Testis (tissue), 3 donors: ENCODE results near the gene BMP6. TPM values are rescaled to one million over a fixed set of nuclear protein-coding genes. Genes with fewer than 3 reads are reported as not detected.

Experiments used
- DNase-seq: peaks from one replicate; pipeline ENCODE4 v3.0.0-alpha.2; 2019
- H3K27ac ChIP-seq, 2 donors: fragments of 200-600 bp; sonication (generic); one replicate each; pipeline ENCODE4 v1.5.1; 2019
- H3K27me3 ChIP-seq: fragments of 200-600 bp; sonication (generic); one replicate; pipeline ENCODE4 v1.5.1; 2019
- H3K36me3 ChIP-seq: fragments of 200-600 bp; sonication (generic); one replicate; pipeline ENCODE4 v1.5.1; 2017; ENCODE audit warnings: low read depth; ENCODE audit errors: missing control alignments
- H3K4me1 ChIP-seq: fragments of 200-600 bp; sonication (generic); one replicate; pipeline ENCODE4 v1.5.1; 2019
- H3K4me3 ChIP-seq, 2 donors: fragments of 200-600 bp; sonication (generic); one replicate each; pipeline ENCODE4 v1.5.1; 2017 to 2019
- H3K9me3 ChIP-seq: fragments of 200-600 bp; sonication (generic); one replicate; pipeline ENCODE4 v1.5.1; 2017
- POLR2A ChIP-seq: fragments of 450-650 bp; IDR thresholded peaks from one replicate; pipeline ENCODE4 v1.6.1; 2017; ENCODE audit warnings: antibody characterized with exemption, mild to moderate bottlenecking, moderate library complexity
- WGBS, 2 donors: methylation state at CpG; one replicate each; pipeline ENCODE4 v1.1.5; 2018; 5-methylcytosine and 5-hydroxymethylcytosine counted together
- intact Hi-C: fragments of 100-400 bp; cut with DNase I; formaldehyde crosslinking; loops from one replicate; pipeline ENCODE4 v1.15.1; 2023; ENCODE audit warnings: low total_unique reads
- polyA plus RNA-seq: library from polyadenylated mRNA; stranded (reverse); fragments of 350-450 nt; fragmentation: Illumina TruSeq; extraction: RNeasy Lipid Tissue Mini Kit (QIAGEN cat#74804); gene quantifications from one replicate; pipeline ENCODE4 v1.2.3, GENCODE V29; 2014; ENCODE audit warnings: low read depth, low replicate concordance; ENCODE audit not compliant: insufficient read depth
- total RNA-seq, 2 donors: library from RNA; depleted of rRNA; stranded (reverse); fragments of >200 nt; gene quantifications; one replicate each; pipeline ENCODE4 v1.2.3, GENCODE V29; 2016
- TF ChIP-seq, protein P1 (sequence below), 3 experiments: fragments of 450-650 bp in 2 of 3; fragments of 200-600 bp in 1 of 3; sonication (generic) in 1 of 3; IDR thresholded peaks; one replicate each; pipeline ENCODE4 v1.5.1; 2016 to 2019; ENCODE audit warnings: antibody characterized with exemption in 3 of 3, mild to moderate bottlenecking in 2 of 3, moderate library complexity in 1 of 3

BMP6 gene
- total and polyA plus RNA-seq, 3 donors from 2014 or later: 6.2 to 13.6 (median 11.4) TPM

DNA sequence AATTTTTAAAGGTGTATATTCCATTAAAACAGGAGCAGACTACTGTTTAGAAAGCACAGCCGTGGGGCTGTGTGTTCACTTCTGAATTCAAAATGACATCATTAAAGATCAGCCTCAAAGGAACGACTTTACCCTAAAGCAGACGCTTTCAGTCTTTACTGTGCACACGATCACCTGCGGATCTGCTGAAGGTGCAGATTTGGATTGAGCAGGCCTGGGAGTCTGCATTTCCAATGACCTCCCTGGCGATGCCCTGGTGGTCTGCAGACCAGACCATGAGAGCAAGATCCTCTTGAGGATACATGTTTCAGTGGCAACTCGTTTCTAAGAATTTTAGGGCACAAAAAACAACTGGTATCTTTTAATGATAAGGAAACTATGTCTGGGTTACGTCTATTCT is 157.5 kb downstream of the BMP6 start:
- Histone ChIP-seq H3K27me3 (no peaks in the 10 kb centered on the region), H3K36me3 (no peaks in the 10 kb centered on the region), H3K4me1 (no peaks in the 10 kb centered on the region), H3K27ac (no peak overlapping the region), H3K9me3 (no peaks in the 10 kb centered on the region), H3K4me3 (no peak overlapping the region)
- no peak for DNase-seq
- intact Hi-C loops: no loop called here
- no peak for TF ChIP-seq POLR2A
- TF ChIP-seq, protein P1, sequence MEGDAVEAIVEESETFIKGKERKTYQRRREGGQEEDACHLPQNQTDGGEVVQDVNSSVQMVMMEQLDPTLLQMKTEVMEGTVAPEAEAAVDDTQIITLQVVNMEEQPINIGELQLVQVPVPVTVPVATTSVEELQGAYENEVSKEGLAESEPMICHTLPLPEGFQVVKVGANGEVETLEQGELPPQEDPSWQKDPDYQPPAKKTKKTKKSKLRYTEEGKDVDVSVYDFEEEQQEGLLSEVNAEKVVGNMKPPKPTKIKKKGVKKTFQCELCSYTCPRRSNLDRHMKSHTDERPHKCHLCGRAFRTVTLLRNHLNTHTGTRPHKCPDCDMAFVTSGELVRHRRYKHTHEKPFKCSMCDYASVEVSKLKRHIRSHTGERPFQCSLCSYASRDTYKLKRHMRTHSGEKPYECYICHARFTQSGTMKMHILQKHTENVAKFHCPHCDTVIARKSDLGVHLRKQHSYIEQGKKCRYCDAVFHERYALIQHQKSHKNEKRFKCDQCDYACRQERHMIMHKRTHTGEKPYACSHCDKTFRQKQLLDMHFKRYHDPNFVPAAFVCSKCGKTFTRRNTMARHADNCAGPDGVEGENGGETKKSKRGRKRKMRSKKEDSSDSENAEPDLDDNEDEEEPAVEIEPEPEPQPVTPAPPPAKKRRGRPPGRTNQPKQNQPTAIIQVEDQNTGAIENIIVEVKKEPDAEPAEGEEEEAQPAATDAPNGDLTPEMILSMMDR (IDR thresholded peaks at IDR 0.05): no peak
- WGBS, 2 donors: 85 to 90% methylated on average over 8 of the region's 8 CpGs

GRCh38 chr6:7886132-7886531 is 160.2 kb downstream of the BMP6 start:
- 94 to 97% methylated on average over 3 of the region's 3 CpGs for WGBS, 2 donors
- H3K27ac ChIP-seq: no peak overlapping the region
- intact Hi-C loops: no loop called here
- no peak for DNase-seq
- H3K36me3 ChIP-seq: no peaks in the 10 kb centered on the region
- H3K27me3 ChIP-seq: no peaks in the 10 kb centered on the region
- H3K9me3 ChIP-seq: no peaks in the 10 kb centered on the region
- H3K4me3 ChIP-seq: no peak overlapping the region
- TF ChIP-seq, protein P1 (IDR thresholded peaks at IDR 0.05): no peak
- no peak for TF ChIP-seq POLR2A
- no peaks in the 10 kb centered on the region for H3K4me1 ChIP-seq

DNA sequence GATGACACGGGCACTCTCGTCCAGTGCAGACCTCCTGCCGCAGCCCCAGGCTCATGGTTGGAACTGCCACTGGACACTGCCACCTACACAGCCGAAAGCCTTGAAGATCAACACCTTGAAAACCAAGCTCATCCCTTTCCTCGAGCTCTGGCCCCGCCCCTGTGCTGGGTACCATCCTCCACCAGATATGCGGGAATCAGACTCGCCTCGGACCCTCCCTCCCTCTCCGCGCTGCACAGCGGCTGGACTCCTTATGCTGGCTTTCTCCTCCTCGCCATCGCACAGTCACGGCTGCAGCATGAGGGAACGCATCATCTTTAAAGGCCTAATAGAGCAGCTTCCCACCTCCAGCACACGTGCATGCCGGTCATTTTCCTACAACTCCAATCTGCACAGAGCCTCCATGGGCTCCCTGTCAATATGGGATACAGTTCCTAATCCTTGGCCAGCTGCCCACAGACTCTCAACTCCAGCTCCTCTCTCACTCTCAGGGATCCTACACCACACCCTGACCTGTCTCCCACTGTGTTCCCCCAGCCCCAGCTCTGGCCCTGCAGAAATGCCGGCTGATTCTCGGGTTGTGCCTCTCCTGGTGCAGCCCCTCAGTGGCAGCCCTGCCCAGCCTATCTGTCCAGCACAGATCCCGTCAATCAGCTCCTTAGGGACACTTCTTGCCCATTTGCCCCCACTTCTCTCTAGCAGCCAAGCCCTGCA is 161.5 kb downstream of the BMP6 start:
- no peaks in the 10 kb centered on the region for H3K36me3 ChIP-seq
- intact Hi-C loops: no loop called here
- no peak overlapping the region for H3K27ac ChIP-seq
- TF ChIP-seq POLR2A: no peak
- TF ChIP-seq, protein P1 (IDR thresholded peaks at IDR 0.05): no peak
- no peak overlapping the region for H3K4me3 ChIP-seq
- H3K27me3 ChIP-seq: no peaks in the 10 kb centered on the region
- no peaks in the 10 kb centered on the region for H3K9me3 ChIP-seq
- 93 to 97% methylated on average over 19 to 21 of the region's 21 CpGs for WGBS, 2 donors
- no peak for DNase-seq
- no peaks in the 10 kb centered on the region for H3K4me1 ChIP-seq

DNA sequence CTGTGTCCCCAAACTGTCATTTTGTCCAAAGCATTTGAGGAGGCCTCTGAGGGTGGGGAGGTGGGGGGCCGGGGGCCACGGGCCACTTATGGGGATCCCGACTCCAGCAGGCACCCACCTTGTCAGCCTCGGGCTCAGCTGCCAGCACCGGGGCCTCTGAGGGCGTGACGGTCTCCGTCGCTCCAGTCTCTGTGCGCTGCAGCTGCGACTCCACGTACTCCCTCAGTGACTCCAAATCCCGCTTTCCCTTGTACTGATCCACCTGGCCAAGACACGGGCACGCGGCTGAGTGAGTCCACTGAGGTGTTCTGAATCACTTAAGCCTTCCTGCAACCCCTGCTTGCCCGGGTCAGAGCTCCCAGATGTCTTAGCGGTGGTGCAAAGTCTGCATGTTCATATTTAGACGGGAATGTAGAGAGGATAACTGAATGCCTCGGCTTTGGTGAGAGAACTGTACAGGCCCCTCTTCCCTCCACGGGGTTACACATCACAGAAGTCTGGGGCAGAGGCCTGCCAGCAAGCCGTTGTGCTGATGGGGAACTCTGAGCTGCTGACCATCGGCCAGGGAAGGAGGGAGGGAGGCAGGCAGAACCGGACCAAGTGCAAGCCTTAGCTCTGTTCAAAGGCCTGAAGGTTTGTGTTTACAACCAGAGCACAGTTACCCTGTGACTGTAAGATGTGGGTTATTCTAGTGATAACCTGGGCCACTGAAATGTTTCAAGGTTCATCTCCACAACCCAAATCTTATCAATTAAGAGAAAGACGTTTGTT is 162.9 kb downstream of the BMP6 start:
- TF ChIP-seq POLR2A: no peak
- TF ChIP-seq, protein P1 (IDR thresholded peaks at IDR 0.05): no peak
- Histone ChIP-seq H3K4me1 (no peaks in the 10 kb centered on the region), H3K36me3 (no peaks in the 10 kb centered on the region), H3K27me3 (no peaks in the 10 kb centered on the region), H3K4me3 (no peak overlapping the region), H3K9me3 (no peaks in the 10 kb centered on the region), H3K27ac (no peak overlapping the region)
- WGBS, 2 donors: 88 to 92% methylated on average over 24 to 25 of the region's 25 CpGs
- DNase-seq: no peak
- intact Hi-C loops: no loop called here
